Measurements from ENCODE around the gene SOWAHB. TPM values are rescaled to one million over a fixed set of nuclear protein-coding genes. Genes with fewer than 3 reads are reported as not detected.

Gene SOWAHB
- total and polyA plus RNA-seq, 12 donors: 0.11 to 3.7 (median 0.42) TPM; not detected in 1

DNA sequence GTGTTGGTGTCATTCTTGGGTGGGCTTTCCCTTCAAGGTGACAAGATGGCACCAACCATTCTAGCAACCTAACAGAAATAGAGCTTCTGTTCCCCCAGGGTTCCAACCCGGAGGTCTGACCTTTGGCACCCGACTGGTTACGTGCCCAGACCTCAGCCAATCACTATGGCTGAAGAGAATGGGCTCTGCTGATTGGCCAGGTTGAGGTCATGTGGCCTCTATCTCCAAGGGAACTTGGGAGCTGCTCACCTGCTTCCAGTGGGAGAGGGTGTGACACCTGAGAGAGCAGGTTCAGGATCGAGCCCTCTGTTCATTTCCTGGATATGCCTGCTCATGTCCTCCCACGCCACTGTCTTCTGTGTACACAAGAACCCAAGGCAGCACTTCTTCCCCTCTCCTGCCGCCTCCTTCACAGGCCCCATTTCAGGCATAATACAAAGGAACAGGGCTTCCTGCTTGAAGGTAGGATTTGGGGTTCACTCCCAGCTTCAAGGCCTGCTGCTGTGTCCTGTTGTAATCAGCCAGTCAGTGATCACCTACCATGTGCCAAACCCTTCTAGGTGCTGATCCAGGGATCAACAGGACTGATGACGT lies 11.0 kb downstream of the SOWAHB start:
- no peaks in the 10 kb centered on the region for H3K9me3 ChIP-seq (replicated peaks in 1 of 3)
- H3K27ac ChIP-seq: no peak overlapping the region
- intact Hi-C loops (cut with DNase I): no loop called here
- H3K27me3 ChIP-seq: no peaks in the 10 kb centered on the region
- no peak for TF ChIP-seq POLR2A (IDR thresholded peaks at IDR 0.05)
- TF ChIP-seq, protein P1, sequence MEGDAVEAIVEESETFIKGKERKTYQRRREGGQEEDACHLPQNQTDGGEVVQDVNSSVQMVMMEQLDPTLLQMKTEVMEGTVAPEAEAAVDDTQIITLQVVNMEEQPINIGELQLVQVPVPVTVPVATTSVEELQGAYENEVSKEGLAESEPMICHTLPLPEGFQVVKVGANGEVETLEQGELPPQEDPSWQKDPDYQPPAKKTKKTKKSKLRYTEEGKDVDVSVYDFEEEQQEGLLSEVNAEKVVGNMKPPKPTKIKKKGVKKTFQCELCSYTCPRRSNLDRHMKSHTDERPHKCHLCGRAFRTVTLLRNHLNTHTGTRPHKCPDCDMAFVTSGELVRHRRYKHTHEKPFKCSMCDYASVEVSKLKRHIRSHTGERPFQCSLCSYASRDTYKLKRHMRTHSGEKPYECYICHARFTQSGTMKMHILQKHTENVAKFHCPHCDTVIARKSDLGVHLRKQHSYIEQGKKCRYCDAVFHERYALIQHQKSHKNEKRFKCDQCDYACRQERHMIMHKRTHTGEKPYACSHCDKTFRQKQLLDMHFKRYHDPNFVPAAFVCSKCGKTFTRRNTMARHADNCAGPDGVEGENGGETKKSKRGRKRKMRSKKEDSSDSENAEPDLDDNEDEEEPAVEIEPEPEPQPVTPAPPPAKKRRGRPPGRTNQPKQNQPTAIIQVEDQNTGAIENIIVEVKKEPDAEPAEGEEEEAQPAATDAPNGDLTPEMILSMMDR (IDR thresholded peaks at IDR 0.05): no peak
- no peak overlapping the region for H3K4me3 ChIP-seq
- no peaks in the 10 kb centered on the region for H3K4me1 ChIP-seq (replicated peaks in 1 of 2)
- no peaks in the 10 kb centered on the region for H3K36me3 ChIP-seq (replicated peaks in 1 of 2)
- 90 to 95% (median 91%) methylated on average over 3 to 7 of the region's 7 CpGs for WGBS, 4 donors
- no peak for DNase-seq

- WGBS, 4 donors: 86 to 95% (median 90%) methylated on average over 3 to 5 of the region's 5 CpGs
- DNase-seq: no peak
- no peak overlapping the region for H3K4me3 ChIP-seq
- intact Hi-C loops (cut with DNase I): no loop called here
- TF ChIP-seq, protein P1 (IDR thresholded peaks at IDR 0.05): no peak
- TF ChIP-seq POLR2A (IDR thresholded peaks at IDR 0.05): no peak
- H3K9me3 ChIP-seq (replicated peaks in 1 of 3): no peaks in the 10 kb centered on the region
- H3K4me1 ChIP-seq (replicated peaks in 1 of 2): no peaks in the 10 kb centered on the region
- no peaks in the 10 kb centered on the region for H3K36me3 ChIP-seq (replicated peaks in 1 of 2)
- no peaks in the 10 kb centered on the region for H3K27me3 ChIP-seq
- no peak overlapping the region for H3K27ac ChIP-seq
Observed at GRCh38 chr4:76886214-76886613, 11.7 kb downstream of the SOWAHB start.

DNA sequence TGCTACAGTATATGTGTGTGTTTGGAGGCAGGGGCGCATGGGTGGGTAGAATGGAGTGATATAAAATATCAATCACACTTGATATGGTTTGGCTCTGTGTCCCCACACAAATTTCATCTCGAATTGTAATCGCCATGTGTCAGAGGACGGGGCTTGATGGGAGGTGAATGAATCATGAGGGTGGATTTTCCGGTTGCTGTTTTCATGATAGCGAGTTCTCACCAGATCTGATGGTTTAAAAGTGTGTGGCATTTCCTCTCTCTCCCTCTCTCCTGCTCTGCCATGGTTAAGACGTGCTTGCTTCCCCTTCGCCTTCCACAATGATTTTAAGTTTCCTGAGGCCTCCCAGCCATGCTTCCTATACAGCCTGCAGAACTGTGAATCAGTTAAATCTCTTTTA lies 14.8 kb downstream of the SOWAHB start:
- 65 to 79% (median 75%) methylated on average over 8 of the region's 8 CpGs for WGBS, 4 donors
- H3K4me1 ChIP-seq (replicated peaks in 1 of 2): no peaks in the 10 kb centered on the region
- no peaks in the 10 kb centered on the region for H3K9me3 ChIP-seq (replicated peaks in 1 of 3)
- H3K27me3 ChIP-seq: no peaks in the 10 kb centered on the region
- TF ChIP-seq, protein P1 (IDR thresholded peaks at IDR 0.05): no peak
- TF ChIP-seq POLR2A (IDR thresholded peaks at IDR 0.05): no peak
- intact Hi-C loops (cut with DNase I): no loop called here
- no peak for DNase-seq
- H3K36me3 ChIP-seq (replicated peaks in 1 of 2): no peaks in the 10 kb centered on the region
- no peak overlapping the region for H3K4me3 ChIP-seq
- no peak overlapping the region for H3K27ac ChIP-seq

DNA sequence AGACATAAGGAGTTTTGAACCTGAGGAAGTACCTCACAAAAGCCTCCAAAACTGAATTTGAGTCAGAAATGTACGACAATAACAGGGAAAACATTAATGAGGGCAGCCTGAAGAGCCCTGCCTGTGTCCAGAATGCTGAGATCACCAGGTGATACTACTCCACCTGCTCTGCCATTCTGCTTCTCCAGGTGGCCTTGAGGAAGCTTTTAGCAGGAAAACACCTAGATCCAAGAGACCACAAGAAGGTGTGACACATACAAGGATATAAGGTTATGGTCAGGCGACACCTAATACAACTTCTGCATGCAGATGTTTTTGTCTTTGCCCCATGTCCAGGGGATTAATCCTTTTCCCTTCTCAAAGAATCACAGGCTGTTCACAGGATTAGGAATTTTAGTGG lies 15.3 kb downstream of the SOWAHB start:
- WGBS, 4 donors: 82 to 91% (median 89%) methylated on average over 2 of the region's 2 CpGs
- H3K4me1 ChIP-seq (replicated peaks in 1 of 2): no peaks in the 10 kb centered on the region
- intact Hi-C loops (cut with DNase I): no loop called here
- H3K27ac ChIP-seq: no peak overlapping the region
- H3K36me3 ChIP-seq (replicated peaks in 1 of 2): no peaks in the 10 kb centered on the region
- no peaks in the 10 kb centered on the region for H3K9me3 ChIP-seq (replicated peaks in 1 of 3)
- H3K4me3 ChIP-seq: no peak overlapping the region
- no peaks in the 10 kb centered on the region for H3K27me3 ChIP-seq
- DNase-seq: no peak
- TF ChIP-seq POLR2A (IDR thresholded peaks at IDR 0.05): no peak
- TF ChIP-seq, protein P1 (IDR thresholded peaks at IDR 0.05): no peak
